AG04450 (cell line): ENCODE data around the gene MTCH1. TPM values are rescaled to one million over a fixed set of nuclear protein-coding genes. Genes with fewer than 3 reads are reported as not detected.
A peak's percentile ranks its signal among the peaks of the same experiment; 100 is the strongest.
"Not testable (repeated sequence)": the region's sequence is repeated elsewhere in the genome, so short reads cannot be mapped to it uniquely, and the experiment has no call there.

Experiments
- CTCF ChIA-PET: fragments of 300-600, 350-600 bp; formaldehyde crosslinking; extraction: SDS; loops from one replicate; lab custom pipeline; 2022; ENCODE audit warnings: antibody characterized with exemption, inconsistent platforms; lab: Charles Lee
- POLR2A ChIA-PET: fragments of 350-600 bp; formaldehyde crosslinking; extraction: SDS; loops from one replicate; lab custom pipeline; 2021; ENCODE audit warnings: antibody characterized with exemption, inconsistent platforms; lab: Yijun Ruan, JAX
- DNase-seq: peaks from one replicate; pipeline ENCODE4 v3.0.0-alpha.2; 2011; ENCODE audit warnings: low read depth, low spot score
- H3K27ac ChIP-seq: one replicate; pipeline ENCODE4 v1.5.1; 2012; ENCODE audit warnings: low read depth, low read length, control low read depth
- H3K27me3 ChIP-seq: one replicate; pipeline ENCODE4 v1.6.0; 2012; ENCODE audit warnings: low read length; ENCODE audit not compliant: control insufficient read depth, insufficient read depth
- H3K4me3 ChIP-seq: 2 replicates; pipeline ENCODE4 v1.5.1; 2011; ENCODE audit warnings: mild to moderate bottlenecking, low read depth, low read length, control low read depth
- H3K9me3 ChIP-seq: 2 replicates; pipeline ENCODE4 v1.5.1; 2012; ENCODE audit warnings: low read length; ENCODE audit not compliant: control insufficient read depth, insufficient read depth
- CTCF ChIP-seq: IDR thresholded peaks from 2 replicates; pipeline ENCODE4 v1.5.1; 2011; ENCODE audit warnings: low read depth, low read length, control low read depth, inconsistent platforms
- polyA plus RNA-seq: library from polyadenylated mRNA; depleted of rRNA; stranded (reverse); fragments of >200 nt; gene quantifications from 2 replicates; pipeline ENCODE4 v1.2.3, GENCODE V29; 2011

The MTCH1 gene
- polyA plus RNA-seq, 1 experiment, result 149 TPM

- CTCF ChIA-PET, result interaction anchor here (1.0 kb wide), 1 partner anchor 63 kb away, joined by 3 read pairs; no protein-coding TSS in a partner anchor
- no peak overlapping the region for H3K4me3 ChIP-seq
- no peaks in the 10 kb centered on the region for H3K27me3 ChIP-seq
- no peak for DNase-seq
- H3K27ac ChIP-seq, result no peak overlapping the region
- POLR2A ChIA-PET, result no interaction called here
- peaks cover 2% of the 10 kb centered on the region; the same call in 1 of the 2 replicates for H3K9me3 ChIP-seq
- no peak for TF ChIP-seq CTCF
Measured at GRCh38 chr6:36955136-36955535, 30.9 kb downstream of the MTCH1 start.

GRCh38 chr6:36954262-36954931 is 31.6 kb downstream of the MTCH1 start, which contains the start of gene PI16:
Gene PI16 (plus strand): TSS chr6:36954738. CDS start chr6:36954761, 23 bp downstream.
- ChIA-PET CTCF (interaction anchor here (1.2 kb wide), 1 partner anchor 69 kb away, joined by 3 read pairs; no protein-coding TSS in a partner anchor), POLR2A (no interaction called here)
- Histone ChIP-seq H3K9me3 (peaks cover 2% of the 10 kb centered on the region; the same call in 1 of the 2 replicates), H3K4me3 (no peak within 1 kb of the TSS), H3K27me3 (no peaks in the 10 kb centered on the region), H3K27ac (no peak within 1 kb of the TSS)
- no peak for TF ChIP-seq CTCF
- DNase-seq, result no peak

- no peak overlapping the region for H3K27ac ChIP-seq
- TF ChIP-seq CTCF, result no peak
- ChIA-PET POLR2A (no interaction called here), CTCF (interaction anchor here (1.2 kb wide), 1 partner anchor 69 kb away, joined by 3 read pairs; no protein-coding TSS in a partner anchor)
- H3K27me3 ChIP-seq, result no peaks in the 10 kb centered on the region
- H3K9me3 ChIP-seq, result peaks cover 2% of the 10 kb centered on the region; the same call in 1 of the 2 replicates
- H3K4me3 ChIP-seq, result no peak overlapping the region
- DNase-seq, result no peak
Measured at GRCh38 chr6:36953931-36954261, 32.1 kb downstream of the MTCH1 start.

GRCh38 chr6:36949636-36950035 is 36.4 kb downstream of the MTCH1 start:
- DNase-seq, result no peak
- ChIA-PET POLR2A (no interaction called here), CTCF (no interaction called here)
- no peaks in the 10 kb centered on the region for H3K27me3 ChIP-seq
- H3K27ac ChIP-seq, result peak overlapping the region; percentile 31
- no peak for TF ChIP-seq CTCF
- no peak overlapping the region for H3K4me3 ChIP-seq
- peaks cover 2% of the 10 kb centered on the region; the same call in 1 of the 2 replicates for H3K9me3 ChIP-seq

- CTCF ChIA-PET, POLR2A ChIA-PET: not testable (repeated sequence)
Measured at GRCh38 chr6:36949076-36949475, 36.9 kb downstream of the MTCH1 start.

More at GRCh38 chr6:36949076-36949475, 36.9 kb downstream of the MTCH1 start:
- not testable (repeated sequence) for H3K4me3 ChIP-seq, DNase-seq, H3K27me3 ChIP-seq, H3K9me3 ChIP-seq
- peak overlapping the region; percentile 31 for H3K27ac ChIP-seq
